K562 treated with DMSO at 1 percent for 24 hours (cell line): ENCODE data around the gene PRLHR. TPM values are rescaled to one million over a fixed set of nuclear protein-coding genes. Genes with fewer than 3 reads are reported as not detected.

Experiments used
- total RNA-seq: library from RNA; unstranded; fragments of 300-600 nt; gene quantifications from 2 replicates; pipeline ENCODE4 v1.2.3, GENCODE V29; 2022; ENCODE audit warnings: low read depth; ENCODE audit not compliant: insufficient read depth

Gene PRLHR
- not detected in 2 replicates for total RNA-seq

DNA sequence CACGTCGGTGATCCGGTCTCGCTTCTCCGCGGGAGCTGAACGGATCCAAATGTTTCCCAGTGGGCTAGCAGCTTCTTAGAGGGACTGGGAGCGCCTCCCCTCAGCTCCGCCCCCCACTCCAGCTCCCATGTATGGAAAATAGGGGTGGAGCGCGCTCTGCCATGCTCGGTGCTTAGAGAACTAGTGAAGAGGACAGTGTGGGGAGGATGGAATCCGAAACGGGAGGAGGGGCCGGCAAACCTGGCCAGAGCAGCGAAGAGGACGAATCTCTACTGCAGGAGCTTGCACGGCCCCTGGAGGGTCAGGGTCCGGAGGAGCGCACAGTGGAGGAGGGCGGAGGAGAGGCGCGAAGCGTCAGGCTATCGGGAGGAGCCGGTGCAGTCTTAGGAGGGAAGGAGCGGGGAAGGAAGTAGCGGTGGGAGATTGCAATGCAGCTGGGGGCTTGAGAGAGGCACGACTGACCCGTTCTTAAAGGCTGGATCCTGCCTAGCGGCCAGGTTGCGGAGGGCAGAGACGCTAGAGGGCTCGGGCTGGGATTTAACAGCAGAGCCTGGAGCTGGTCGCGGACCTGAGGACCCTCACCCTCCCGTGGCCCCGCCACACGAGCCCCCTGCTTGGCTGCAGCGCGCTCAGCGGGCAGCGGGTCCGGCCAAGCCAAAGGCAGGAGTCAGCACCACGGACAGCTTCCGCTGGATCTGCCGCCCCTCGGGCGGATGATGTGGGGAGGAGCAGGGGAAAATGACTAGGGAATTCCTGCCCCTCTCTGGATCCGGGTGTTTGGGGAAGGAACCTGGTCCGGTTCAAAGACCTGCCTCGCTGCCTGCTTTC is at the start of gene PRLHR:
PRLHR (minus strand) TSS at position 51 of the 828 bp plus-strand sequence. CDS start 404 bp downstream, outside the sequence.

Other genes starting within 250 kb of the PRLHR start
- 5.3 and 7.1 TPM in 2 replicates for gene CACUL1, start 159.3 kb upstream of the PRLHR start, total RNA-seq